ENCODE data around the gene KRTAP10-8.
"Not testable (repeated sequence)": the region's sequence is repeated elsewhere in the genome, so short reads cannot be mapped to it uniquely, and the experiment has no call there.

The KRTAP10-8 gene

DNA sequence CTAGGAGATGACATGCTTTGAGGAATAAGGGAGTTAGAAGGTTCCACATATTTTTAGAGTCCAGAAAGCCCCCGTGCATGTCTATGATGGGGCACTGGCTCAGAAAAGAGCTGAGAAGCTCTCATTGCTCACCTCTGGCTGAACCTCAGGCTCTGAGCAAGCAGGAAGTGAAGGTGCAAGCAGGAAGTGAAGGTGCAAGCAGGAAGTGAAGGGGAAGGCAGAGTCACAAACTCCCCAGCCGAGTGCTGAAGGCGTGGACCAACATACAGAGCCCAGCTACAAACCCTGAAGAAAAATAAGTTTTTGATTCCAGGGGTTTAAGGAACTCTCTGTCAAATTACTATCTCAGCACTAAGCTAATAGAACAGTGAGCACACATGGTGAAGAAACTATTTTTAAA lies 7.0 kb downstream of the KRTAP10-8 start:
- no peak for DNase-seq

- DNase-seq, result no peak
Observed at GRCh38 chr21:44619886-44620285, 8.0 kb downstream of the KRTAP10-8 start.

- no peak for DNase-seq
Observed at GRCh38 chr21:44623575-44623974, 11.7 kb downstream of the KRTAP10-8 start.

DNA sequence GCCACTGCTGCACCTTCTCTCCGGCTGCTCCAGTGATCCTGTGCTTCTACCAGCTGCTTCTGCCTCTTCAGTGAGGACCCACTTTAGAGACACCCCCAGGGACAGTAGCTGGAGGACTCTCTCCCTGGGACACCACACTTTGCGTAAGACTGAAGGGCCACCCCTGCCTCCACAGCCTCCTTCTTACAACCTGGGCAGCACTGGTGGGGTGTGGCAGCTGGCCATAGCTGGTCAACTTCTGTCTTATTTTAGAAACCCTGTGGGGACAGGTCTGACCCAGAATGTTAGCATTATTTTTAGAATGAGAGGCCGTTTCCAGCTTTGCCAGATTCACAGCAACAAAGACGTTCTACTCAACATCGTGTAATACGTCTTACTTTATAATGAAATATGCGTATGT lies 13.9 kb downstream of the KRTAP10-8 start:
- DNase-seq, result no peak

DNA sequence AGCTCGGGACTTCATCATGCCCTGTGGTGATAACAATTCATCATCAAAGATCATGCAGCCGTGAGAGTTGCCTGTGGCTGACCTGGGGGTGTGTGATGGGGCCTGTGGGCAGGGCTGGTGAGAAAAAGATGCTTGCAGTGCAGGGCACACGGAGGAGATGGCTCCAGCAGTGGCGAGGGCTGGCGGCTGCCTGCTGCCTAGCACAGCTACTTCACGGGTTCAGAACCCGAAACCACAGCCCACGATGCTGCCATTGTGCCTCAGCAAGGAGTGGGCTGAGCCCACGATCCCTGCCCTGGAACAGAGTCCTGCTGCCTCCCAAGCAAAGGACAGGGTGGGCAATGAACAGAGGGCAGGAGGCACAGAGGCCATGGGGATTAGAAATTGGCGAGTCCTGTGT lies 14.4 kb downstream of the KRTAP10-8 start:
- no peak for DNase-seq

- DNase-seq, result no peak
Observed at GRCh38 chr21:44626673-44627143, 14.8 kb downstream of the KRTAP10-8 start, which contains the start of gene KRTAP10-9. KRTAP10-9 (plus strand) TSS chr21:44627093; CDS start chr21:44627172, 79 bp downstream.

DNA sequence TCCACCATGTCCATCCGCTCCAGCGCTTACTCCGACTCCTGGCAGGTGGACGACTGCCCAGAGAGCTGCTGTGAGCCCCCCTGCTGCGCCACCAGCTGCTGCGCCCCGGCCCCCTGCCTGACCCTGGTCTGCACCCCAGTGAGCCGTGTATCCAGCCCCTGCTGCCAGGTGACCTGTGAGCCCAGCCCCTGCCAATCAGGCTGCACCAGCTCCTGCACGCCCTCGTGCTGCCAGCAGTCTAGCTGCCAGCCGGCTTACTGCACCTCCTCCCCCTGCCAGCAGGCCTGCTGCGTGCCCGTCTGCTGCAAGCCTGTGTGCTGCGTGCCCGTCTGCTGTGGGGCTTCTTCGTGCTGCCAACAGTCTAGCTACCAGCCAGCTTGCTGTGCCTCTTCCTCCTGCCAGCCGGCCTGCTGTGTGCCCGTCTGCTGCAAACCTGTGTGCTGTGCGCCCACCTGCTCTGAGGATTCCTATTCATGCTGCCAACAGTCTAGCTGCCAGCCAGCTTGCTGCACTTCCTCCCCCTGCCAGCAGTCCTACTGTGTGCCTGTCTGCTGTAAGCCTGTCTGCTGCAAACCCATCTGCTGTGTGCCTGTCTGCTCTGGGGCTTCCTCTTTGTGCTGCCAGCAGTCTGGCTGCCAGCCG lies 15.4 kb downstream of the KRTAP10-8 start:
- not testable (repeated sequence) for DNase-seq

DNA sequence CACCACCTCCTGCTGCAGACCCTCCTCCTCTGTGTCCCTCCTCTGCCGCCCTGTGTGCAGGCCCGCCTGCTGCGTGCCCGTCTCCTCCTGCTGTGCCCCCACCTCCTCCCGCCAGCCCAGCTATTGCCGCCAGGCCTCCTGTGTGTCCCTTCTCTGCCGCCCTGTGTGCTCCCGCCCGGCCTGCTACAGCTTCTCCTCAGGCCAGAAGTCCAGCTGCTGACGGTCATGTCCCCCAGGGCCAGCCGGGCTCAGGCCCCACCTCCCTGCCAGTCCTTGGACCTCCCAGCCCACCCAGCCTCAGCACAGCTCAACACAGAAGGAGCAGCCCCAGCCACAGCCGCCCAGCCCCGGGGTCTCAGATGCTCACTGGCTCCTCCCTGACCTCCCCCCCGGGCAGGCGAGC lies 16.0 kb downstream of the KRTAP10-8 start:
- not testable (repeated sequence) for DNase-seq

GRCh38 chr21:44628707-44629391 lies 17.0 kb downstream of the KRTAP10-8 start:
- no peak for DNase-seq

- no peak for DNase-seq
Observed at GRCh38 chr21:44630440-44630839, 18.6 kb downstream of the KRTAP10-8 start.

GRCh38 chr21:44632067-44632466 lies 20.2 kb downstream of the KRTAP10-8 start:
- no peak for DNase-seq

- DNase-seq, result no peak
Observed at GRCh38 chr21:44636209-44637017, 24.5 kb downstream of the KRTAP10-8 start.

DNA sequence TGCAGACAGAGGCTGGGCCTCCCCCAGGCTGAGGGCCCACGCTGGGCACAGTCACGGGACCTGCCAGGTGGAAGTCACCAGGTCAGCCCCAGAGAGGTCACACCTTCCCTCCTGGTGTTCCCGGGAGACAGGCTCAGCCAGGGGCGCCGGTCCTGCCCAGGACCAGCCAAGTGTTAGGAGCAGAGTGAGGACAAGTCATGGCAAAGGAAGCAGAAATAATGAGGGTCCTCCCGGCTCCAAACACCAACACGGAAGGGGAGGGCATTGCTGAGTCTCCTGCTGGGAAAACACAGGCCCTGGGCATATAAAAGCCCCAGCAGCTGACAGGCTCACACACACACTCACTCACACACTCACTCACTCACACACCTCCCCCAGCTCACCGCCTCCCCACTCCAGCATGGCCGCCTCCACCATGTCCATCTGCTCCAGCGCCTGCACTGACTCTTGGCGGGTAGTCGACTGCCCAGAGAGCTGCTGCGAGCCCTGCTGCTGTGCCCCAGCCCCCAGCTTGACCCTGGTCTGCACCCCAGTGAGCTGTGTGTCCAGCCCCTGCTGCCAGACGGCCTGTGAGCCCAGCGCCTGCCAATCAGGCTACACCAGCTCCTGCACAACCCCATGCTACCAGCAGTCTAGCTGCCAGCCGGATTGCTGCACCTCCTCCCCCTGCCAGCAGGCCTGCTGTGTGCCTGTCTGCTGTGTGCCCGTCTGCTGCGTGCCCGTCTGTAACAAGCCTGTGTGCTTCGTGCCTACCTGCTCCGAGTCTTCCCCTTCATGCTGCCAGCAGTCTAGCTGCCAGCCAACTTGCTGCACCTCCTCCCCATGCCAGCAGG lies 25.4 kb downstream of the KRTAP10-8 start, which contains the start of gene KRTAP10-10:
Gene KRTAP10-10, plus strand, starts transcription at position 339 of the 833 bp plus-strand sequence. Its CDS starts 62 bp downstream, at position 401.
- DNase-seq, result no peak

DNA sequence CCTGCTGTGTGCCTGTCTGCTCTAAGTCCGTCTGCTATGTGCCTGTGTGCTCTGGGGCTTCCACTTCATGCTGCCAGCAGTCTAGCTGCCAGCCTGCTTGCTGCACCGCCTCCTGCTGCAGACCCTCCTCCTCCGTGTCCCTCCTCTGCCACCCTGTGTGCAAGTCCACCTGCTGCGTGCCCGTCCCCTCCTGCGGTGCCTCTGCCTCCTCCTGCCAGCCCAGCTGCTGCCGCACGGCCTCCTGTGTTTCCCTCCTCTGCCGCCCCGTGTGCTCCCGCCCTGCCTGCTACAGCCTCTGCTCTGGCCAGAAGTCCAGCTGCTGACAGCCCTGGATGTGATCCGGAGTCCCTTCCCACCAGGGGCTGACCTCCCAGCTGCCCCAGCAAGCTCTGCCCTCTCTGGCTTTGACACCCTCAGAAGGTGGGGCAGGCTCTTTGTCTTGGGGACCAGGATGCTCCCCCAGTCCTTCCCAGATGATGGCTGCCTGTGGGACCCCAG lies 26.0 kb downstream of the KRTAP10-8 start:
- DNase-seq, result not testable (repeated sequence)

DNA sequence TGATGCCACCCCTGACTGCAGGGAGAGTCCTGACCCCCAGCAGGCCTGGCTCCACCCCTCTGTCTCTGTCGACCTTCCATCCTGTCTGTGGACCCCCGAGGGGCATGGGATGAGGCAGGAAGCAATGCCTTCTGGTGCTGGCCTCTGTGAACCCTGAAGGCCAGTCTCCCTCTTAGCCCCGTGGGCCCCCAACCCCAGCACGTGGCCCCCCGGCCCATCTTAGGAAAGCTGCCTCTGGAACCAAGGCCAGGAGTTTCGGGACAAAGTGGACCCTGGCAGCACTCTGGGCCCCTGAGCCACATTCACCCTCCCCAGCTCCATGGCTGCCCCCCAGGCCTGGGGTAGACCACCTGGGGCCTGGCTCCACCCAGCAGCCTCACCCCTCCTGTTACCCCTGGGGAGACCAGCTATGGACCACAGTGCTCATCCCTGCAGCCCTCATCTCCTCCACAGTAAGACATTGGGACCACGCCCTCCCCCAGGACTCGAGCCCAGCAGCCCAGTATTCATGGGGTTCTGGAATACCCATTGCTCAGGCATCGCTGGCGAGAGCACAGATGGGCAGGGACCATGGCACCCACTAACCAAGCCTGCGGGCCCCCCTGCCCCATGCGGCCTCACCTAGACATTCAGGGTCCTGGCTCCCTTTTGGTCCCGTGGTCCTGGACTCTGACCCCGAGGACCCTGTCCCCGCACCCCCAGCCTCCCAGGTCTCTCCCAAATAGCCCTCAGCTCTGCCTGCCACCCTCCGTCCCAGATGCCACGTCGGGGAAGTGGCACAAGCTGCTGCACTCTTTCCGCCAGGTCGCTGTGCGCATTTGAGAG lies 26.8 kb downstream of the KRTAP10-8 start:
- DNase-seq, result not testable (repeated sequence)

DNA sequence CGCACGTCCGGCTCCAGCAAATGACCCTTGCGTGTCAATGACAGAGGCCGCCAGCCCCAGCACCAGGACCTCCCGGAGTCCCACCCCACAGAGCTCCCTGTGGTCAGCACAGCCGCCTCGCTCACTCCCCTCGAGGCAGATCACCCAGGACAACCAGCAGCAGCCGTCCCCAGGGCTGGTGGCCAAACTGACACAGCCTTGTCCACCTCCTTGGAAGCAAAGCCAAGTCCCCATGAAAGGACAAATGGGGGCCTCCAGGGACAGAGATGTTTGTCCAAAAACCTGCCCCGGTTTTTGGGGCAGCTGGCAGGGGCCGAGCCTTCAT lies 27.4 kb downstream of the KRTAP10-8 start:
- DNase-seq, result no peak

GRCh38 chr21:44640761-44641160 lies 28.9 kb downstream of the KRTAP10-8 start:
- DNase-seq, result no peak

DNA sequence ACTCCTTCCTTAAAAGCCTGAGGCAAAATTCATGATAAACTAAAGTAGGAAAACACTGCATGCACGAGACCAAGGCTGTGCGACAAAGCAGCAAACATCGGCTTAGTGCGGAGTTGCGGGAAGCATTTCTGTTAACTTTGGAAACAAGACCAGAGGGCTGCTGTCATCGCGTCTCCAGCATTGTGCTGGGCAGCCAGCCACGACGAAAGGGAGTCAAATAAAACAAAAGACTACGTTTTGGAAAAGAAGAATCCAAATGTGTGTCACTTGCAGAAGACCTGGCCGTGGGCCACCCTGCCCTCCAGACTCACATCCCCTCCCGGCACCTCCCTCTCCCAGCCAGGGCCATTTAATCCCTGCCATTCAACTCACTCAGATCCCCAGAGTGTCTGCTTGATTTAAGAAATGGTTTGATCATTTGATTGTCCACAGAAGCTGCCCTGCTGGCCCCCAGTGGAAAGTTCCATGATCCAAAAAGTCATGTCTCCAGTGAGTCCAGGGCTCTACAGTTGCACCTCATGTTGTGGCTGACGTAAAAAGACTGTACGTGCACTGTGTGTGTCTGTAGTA lies 31.9 kb downstream of the KRTAP10-8 start:
- DNase-seq, result no peak

- no peak for DNase-seq
Observed at GRCh38 chr21:44644878-44645277, 33.0 kb downstream of the KRTAP10-8 start.

GRCh38 chr21:44646366-44647221 lies 34.7 kb downstream of the KRTAP10-8 start, which contains the start of gene KRTAP10-11:
KRTAP10-11 (plus strand) TSS chr21:44646414; CDS start chr21:44646459, 45 bp downstream.
- not testable (repeated sequence) for DNase-seq

Measured in left hindlimb (tissue), 1 donor.